Measurements from ENCODE around the gene OR6C70.
"Not testable (repeated sequence)": the region's sequence is repeated elsewhere in the genome, so short reads cannot be mapped to it uniquely, and the experiment has no call there.

Gene OR6C70

GRCh38 chr12:55445357-55445756 lies 24.6 kb downstream of the OR6C70 start:
- no peak for TF ChIP-seq CTCF (IDR thresholded peaks at IDR 0.05; ENCODE audit: control insufficient read depth, extremely low read depth, insufficient read depth)
- H3K4me3 ChIP-seq (ENCODE audit: low read depth, low read length) = no peak overlapping the region
- DNase-seq (ENCODE audit: low read depth) = no peak

GRCh38 chr12:55443776-55444175 lies 26.2 kb downstream of the OR6C70 start, which contains the start of gene OR6C2:
Gene OR6C2 (plus strand): TSS chr12:55444076. CDS start chr12:55452214, 8,138 bp downstream.
- DNase-seq (ENCODE audit: low read depth) = no peak
- no peak for TF ChIP-seq CTCF (IDR thresholded peaks at IDR 0.05; ENCODE audit: control insufficient read depth, extremely low read depth, insufficient read depth)
- H3K4me3 ChIP-seq (ENCODE audit: low read depth, low read length) = no peak within 1 kb of the TSS

- not testable (repeated sequence) for DNase-seq (ENCODE audit: low read depth)
These were observed 28.7 kb downstream of the OR6C70 start for GRCh38 chr12:55441233-55441632.

GRCh38 chr12:55428331-55429243 lies 41.4 kb downstream of the OR6C70 start:
- DNase-seq (ENCODE audit: low read depth) = no peak
- TF ChIP-seq CTCF (IDR thresholded peaks at IDR 0.05; ENCODE audit: control insufficient read depth, extremely low read depth, insufficient read depth) = no peak
- no peak overlapping the region for H3K4me3 ChIP-seq (ENCODE audit: low read depth, low read length)

More at GRCh38 chr12:55441233-55441632, 28.7 kb downstream of the OR6C70 start:
- not testable (repeated sequence) for H3K4me3 ChIP-seq (ENCODE audit: low read depth, low read length)

- DNase-seq (ENCODE audit: low read depth) = no peak
- no peak for TF ChIP-seq CTCF (IDR thresholded peaks at IDR 0.05; ENCODE audit: control insufficient read depth, extremely low read depth, insufficient read depth)
- H3K4me3 ChIP-seq (ENCODE audit: low read depth, low read length) = no peak within 1 kb of the TSS
These were observed 44.0 kb downstream of the OR6C70 start, which contains the start of gene OR6C76 for GRCh38 chr12:55425954-55426353. Gene OR6C76 (plus strand): TSS chr12:55426254. CDS start chr12:55426254, 0 bp downstream.

- no peak for DNase-seq (ENCODE audit: low read depth)
- TF ChIP-seq CTCF (IDR thresholded peaks at IDR 0.05; ENCODE audit: control insufficient read depth, extremely low read depth, insufficient read depth) = no peak
- no peak overlapping the region for H3K4me3 ChIP-seq (ENCODE audit: low read depth, low read length)
These were observed 49.5 kb downstream of the OR6C70 start for GRCh38 chr12:55420307-55420962.

Measured in LNCaP clone FGC (cell line).